Gastroesophageal sphincter (tissue), 4 donors: ENCODE results near the gene CBR4. TPM values are rescaled to one million over a fixed set of nuclear protein-coding genes. Genes with fewer than 3 reads are reported as not detected.

Experiments
- ATAC-seq: fragments of 150-250 bp; one replicate; pipeline ENCODE4 v1.9.1; 2016; ENCODE audit warnings: mild to moderate bottlenecking, moderate library complexity
- H3K27ac ChIP-seq, 4 donors: fragments of 200-600 bp; sonication (generic) in 3 of 4; 1 replicate in 3 of 4; 2 replicates in 1 of 4; pipeline ENCODE4 v1.5.1; 2016 to 2019
- H3K27me3 ChIP-seq: fragments of 200-600 bp; sonication (generic); one replicate; pipeline ENCODE4 v1.5.1; 2019
- H3K36me3 ChIP-seq, 2 donors: fragments of 200-600 bp; sonication (generic); one replicate each; pipeline ENCODE4 v1.5.1; 2019; ENCODE audit warnings: control low read depth in 1 of 2
- H3K4me1 ChIP-seq, 3 donors: fragments of 200-600 bp; sonication (generic); 1 replicate in 2 of 3; 2 replicates in 1 of 3; pipeline ENCODE4 v1.5.1; 2016 to 2019; ENCODE audit warnings: control low read depth in 2 of 3
- H3K4me3 ChIP-seq, 2 donors: fragments of 200-600 bp; sonication (generic); one replicate each; pipeline ENCODE4 v1.5.1; 2019; ENCODE audit warnings: mild to moderate bottlenecking in 1 of 2, moderate library complexity in 1 of 2
- H3K9me3 ChIP-seq, 3 donors: fragments of 200-600 bp; sonication (generic); one replicate each; pipeline ENCODE4 v1.5.1; 2017 to 2019; ENCODE audit warnings: control low read depth in 2 of 3
- CTCF ChIP-seq, 4 experiments: fragments of 200-600 bp in 2 of 4; fragments of 450-650 bp in 2 of 4; sonication (generic) in 1 of 4; IDR thresholded peaks; one replicate each; pipeline ENCODE4 v1.5.1; 2017 to 2019; ENCODE audit warnings: antibody characterized with exemption in 4 of 4, mild to moderate bottlenecking in 2 of 4, moderate library complexity in 2 of 4
- EP300 ChIP-seq: sonication (generic); formaldehyde crosslinking; IDR thresholded peaks from one replicate; pipeline ENCODE4 v1.6.1; 2017; ENCODE audit warnings: antibody characterized with exemption, mild to moderate bottlenecking
- POLR2A ChIP-seq, 2 donors: fragments of 450-650 bp; IDR thresholded peaks; one replicate each; pipeline ENCODE4 v1.6.1; 2017; ENCODE audit warnings: antibody characterized with exemption in 2 of 2, mild to moderate bottlenecking in 2 of 2, moderate library complexity in 1 of 2
- POLR2AphosphoS5 ChIP-seq: sonication (generic); formaldehyde crosslinking; IDR thresholded peaks from one replicate; pipeline ENCODE4 v1.6.1; 2017; ENCODE audit warnings: antibody characterized with exemption
- WGBS, 2 donors: methylation state at CpG; one replicate each; pipeline ENCODE4 v1.1.5; 2018; ENCODE audit warnings: low coverage in 1 of 2; 5-methylcytosine and 5-hydroxymethylcytosine counted together
- total RNA-seq, 4 donors: library from RNA; depleted of rRNA; stranded (reverse); fragments of >200 nt; gene quantifications; one replicate each; pipeline ENCODE4 v1.1.0, GENCODE V29; 2016

CBR4 gene
- total RNA-seq, 4 donors from 2014 or later, result 13.6 to 19.1 (median 14.4) TPM

GRCh38 chr4:168981460-168981859 is 28.6 kb downstream of the CBR4 start:
- H3K36me3 ChIP-seq, result peaks cover 0 to 79% of the 10 kb centered on the region in 2 donors
- ATAC-seq, result no peak
- H3K4me3 ChIP-seq, result no peak overlapping the region
- H3K27ac ChIP-seq, result no peak overlapping the region
- H3K4me1 ChIP-seq, result no peaks in the 10 kb centered on the region
- peaks cover 0 to 22% (median 0%) of the 10 kb centered on the region in 3 donors for H3K9me3 ChIP-seq
- no peak for TF ChIP-seq POLR2AphosphoS5
- TF ChIP-seq POLR2A (IDR thresholded peaks at IDR 0.05), result no peak
- no peak for TF ChIP-seq CTCF (IDR thresholded peaks at IDR 0.05)
- TF ChIP-seq EP300, result no peak
- no peaks in the 10 kb centered on the region for H3K27me3 ChIP-seq

GRCh38 chr4:168979338-168979737 is 30.7 kb downstream of the CBR4 start:
- no peak for ATAC-seq
- H3K27ac ChIP-seq, result no peak overlapping the region
- H3K4me1 ChIP-seq, result no peaks in the 10 kb centered on the region
- H3K36me3 ChIP-seq, result peaks cover 0 to 78% of the 10 kb centered on the region in 2 donors
- no peak overlapping the region for H3K4me3 ChIP-seq
- H3K9me3 ChIP-seq, result peaks cover 0 to 22% (median 0%) of the 10 kb centered on the region in 3 donors
- TF ChIP-seq CTCF (IDR thresholded peaks at IDR 0.05) (no peak), POLR2A (IDR thresholded peaks at IDR 0.05) (no peak), POLR2AphosphoS5 (no peak), EP300 (no peak)
- no CpG with 5 or more reads among the region's 7 CpGs for WGBS, 2 donors
- no peaks in the 10 kb centered on the region for H3K27me3 ChIP-seq

GRCh38 chr4:168978001-168978700 is 31.9 kb downstream of the CBR4 start:
- no peaks in the 10 kb centered on the region for H3K27me3 ChIP-seq
- TF ChIP-seq EP300 (no peak), POLR2A (IDR thresholded peaks at IDR 0.05) (no peak), CTCF (IDR thresholded peaks at IDR 0.05) (no peak), POLR2AphosphoS5 (no peak)
- 100% methylated on average over 1 of the region's 1 CpG for WGBS, 2 donors
- peaks cover 0 to 67% of the 10 kb centered on the region in 2 donors for H3K36me3 ChIP-seq
- no peak overlapping the region for H3K4me3 ChIP-seq
- H3K27ac ChIP-seq, result no peak overlapping the region
- peaks cover 0 to 18% (median 0%) of the 10 kb centered on the region in 3 donors for H3K9me3 ChIP-seq
- no peak for ATAC-seq
- no peaks in the 10 kb centered on the region for H3K4me1 ChIP-seq

- Histone ChIP-seq H3K9me3 (peaks cover 0 to 6% (median 0%) of the 10 kb centered on the region in 3 donors), H3K4me3 (no peak overlapping the region), H3K4me1 (no peaks in the 10 kb centered on the region), H3K27me3 (no peaks in the 10 kb centered on the region), H3K36me3 (peaks cover 0 to 30% of the 10 kb centered on the region in 2 donors), H3K27ac (no peak overlapping the region)
- TF ChIP-seq CTCF (IDR thresholded peaks at IDR 0.05), result no peak
- TF ChIP-seq POLR2A (IDR thresholded peaks at IDR 0.05), result no peak
- TF ChIP-seq EP300, result no peak
- TF ChIP-seq POLR2AphosphoS5, result no peak
- WGBS, 2 donors, result 89 to 93% methylated on average over 2 to 4 of the region's 4 CpGs
- no peak for ATAC-seq
Observed at GRCh38 chr4:168972596-168972995, 37.5 kb downstream of the CBR4 start.

GRCh38 chr4:168960716-168961115 is 49.3 kb downstream of the CBR4 start:
- Histone ChIP-seq H3K4me1 (no peaks in the 10 kb centered on the region), H3K9me3 (peaks cover 0 to 2% (median 0%) of the 10 kb centered on the region in 3 donors), H3K4me3 (no peak overlapping the region), H3K27ac (no peak overlapping the region), H3K27me3 (no peaks in the 10 kb centered on the region), H3K36me3 (no peaks in the 10 kb centered on the region)
- WGBS, 2 donors, result 86 to 89% methylated on average over 5 of the region's 5 CpGs
- TF ChIP-seq EP300 (no peak), CTCF (IDR thresholded peaks at IDR 0.05) (no peak), POLR2A (IDR thresholded peaks at IDR 0.05) (no peak), POLR2AphosphoS5 (no peak)
- no peak for ATAC-seq
